SU-DHL-6 (cell line): Measurements from ENCODE around the gene MPEG1.

Experiments
- H2AFZ ChIP-seq: fragments of 200-600 bp; sonication (generic); 2 replicates; pipeline ENCODE4 v1.6.1; 2014; ENCODE audit warnings: low read depth, mild to moderate bottlenecking, moderate library complexity, mixed read lengths, antibody characterized with exemption, low read length; ENCODE audit not compliant: severe bottlenecking
- H3F3A ChIP-seq: fragments of 200-600 bp; shearing (Covaris generic); 2 replicates; pipeline ENCODE4 v1.6.0; 2016; ENCODE audit warnings: antibody characterized with exemption, mild to moderate bottlenecking; ENCODE audit not compliant: insufficient read depth
- H3K27ac ChIP-seq: fragments of 200-600 bp; sonication (generic); 2 replicates; pipeline ENCODE4 v1.5.1; 2016; ENCODE audit warnings: low read depth, mild to moderate bottlenecking, low read length, moderate library complexity, mixed read lengths
- H3K27me3 ChIP-seq: fragments of 200-600 bp; sonication (generic), shearing (Covaris generic); 2 replicates; pipeline ENCODE4 v1.6.0; 2014; ENCODE audit warnings: mild to moderate bottlenecking, low read length
- H3K36me3 ChIP-seq: fragments of 200-600 bp; sonication (generic); 2 replicates; pipeline ENCODE4 v1.6.1; 2014; ENCODE audit warnings: mild to moderate bottlenecking, low read length, mixed read lengths
- H3K4me2 ChIP-seq: fragments of 300-600, 200-600 bp; shearing (Covaris generic), sonication (generic); 2 replicates; pipeline ENCODE4 v1.6.0; 2014; ENCODE audit warnings: low read length, low read depth, mild to moderate bottlenecking; ENCODE audit not compliant: poor library complexity, severe bottlenecking
- H3K4me3 ChIP-seq: fragments of 200-600 bp; sonication (generic); 2 replicates; pipeline ENCODE4 v1.5.1; 2014; ENCODE audit warnings: antibody characterized with exemption, low read length, mild to moderate bottlenecking, mixed read lengths; ENCODE audit not compliant: insufficient read depth, poor library complexity, severe bottlenecking
- H3K79me2 ChIP-seq: fragments of 200-600 bp; sonication (generic); 2 replicates; pipeline ENCODE4 v1.6.1; 2014; ENCODE audit warnings: mild to moderate bottlenecking, low read length, moderate library complexity; ENCODE audit not compliant: insufficient read depth
- H3K9ac ChIP-seq: fragments of 200-600 bp; sonication (generic); 2 replicates; pipeline ENCODE4 v1.7.0; 2014; ENCODE audit warnings: mild to moderate bottlenecking, low read length
- H3K9me2 ChIP-seq: fragments of 200-600 bp; sonication (generic); replicated peaks from 2 replicates; pipeline ENCODE4 v1.6.1; 2014; ENCODE audit warnings: low read length; ENCODE audit not compliant: insufficient read depth
- H3K9me3 ChIP-seq: fragments of 200-600 bp; sonication (generic); 2 replicates; pipeline ENCODE4 v1.6.1; 2014; ENCODE audit warnings: low read length, mixed read lengths; ENCODE audit not compliant: insufficient read depth
- H4K20me1 ChIP-seq: fragments of 200-600 bp; sonication (generic); 2 replicates; pipeline ENCODE4 v1.6.1; 2014; ENCODE audit warnings: low read depth, mild to moderate bottlenecking, antibody characterized with exemption, low read length, moderate library complexity, mixed read lengths
- CTCF ChIP-seq: fragments of 200-600 bp; sonication (generic); IDR thresholded peaks from one replicate; pipeline ENCODE4 v1.5.1; 2017; ENCODE audit warnings: antibody characterized with exemption, mild to moderate bottlenecking, low read length, moderate library complexity; ENCODE audit not compliant: insufficient read depth, poor library complexity, severe bottlenecking
- EZH2phosphoT487 ChIP-seq: fragments of 200-600 bp; sonication (generic), shearing (Covaris generic); conservative IDR thresholded peaks from 2 replicates; pipeline ENCODE4 v1.6.1; 2018; ENCODE audit warnings: mild to moderate bottlenecking, antibody characterized with exemption, low read length, moderate library complexity, mixed read lengths

MPEG1 gene, protein sequence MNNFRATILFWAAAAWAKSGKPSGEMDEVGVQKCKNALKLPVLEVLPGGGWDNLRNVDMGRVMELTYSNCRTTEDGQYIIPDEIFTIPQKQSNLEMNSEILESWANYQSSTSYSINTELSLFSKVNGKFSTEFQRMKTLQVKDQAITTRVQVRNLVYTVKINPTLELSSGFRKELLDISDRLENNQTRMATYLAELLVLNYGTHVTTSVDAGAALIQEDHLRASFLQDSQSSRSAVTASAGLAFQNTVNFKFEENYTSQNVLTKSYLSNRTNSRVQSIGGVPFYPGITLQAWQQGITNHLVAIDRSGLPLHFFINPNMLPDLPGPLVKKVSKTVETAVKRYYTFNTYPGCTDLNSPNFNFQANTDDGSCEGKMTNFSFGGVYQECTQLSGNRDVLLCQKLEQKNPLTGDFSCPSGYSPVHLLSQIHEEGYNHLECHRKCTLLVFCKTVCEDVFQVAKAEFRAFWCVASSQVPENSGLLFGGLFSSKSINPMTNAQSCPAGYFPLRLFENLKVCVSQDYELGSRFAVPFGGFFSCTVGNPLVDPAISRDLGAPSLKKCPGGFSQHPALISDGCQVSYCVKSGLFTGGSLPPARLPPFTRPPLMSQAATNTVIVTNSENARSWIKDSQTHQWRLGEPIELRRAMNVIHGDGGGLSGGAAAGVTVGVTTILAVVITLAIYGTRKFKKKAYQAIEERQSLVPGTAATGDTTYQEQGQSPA

GRCh38 chr11:59212744-59213631 lies at the start of gene MPEG1:
Gene MPEG1 (minus strand): TSS chr11:59212927. CDS start chr11:59212865, 62 bp downstream.
- H3K9me2 ChIP-seq, result no peaks in the 10 kb centered on the region
- TF ChIP-seq EZH2phosphoT487, result no peak
- TF ChIP-seq CTCF, result no peak
- H4K20me1 ChIP-seq, result no peaks in the 10 kb centered on the region
- H3K79me2 ChIP-seq, result no peaks in the 10 kb centered on the region
- H3K27ac ChIP-seq, result peak within 1 kb of the TSS; percentile 17; the same call in 1 of the 2 replicates
- H3F3A ChIP-seq, result 0 out of 2 replicates have a peak, but pooled peaks cover 5% of the 10 kb centered on the region
- H2AFZ ChIP-seq, result no peak within 1 kb of the TSS
- peak within 1 kb of the TSS; percentile 34 for H3K4me2 ChIP-seq
- no peaks in the 10 kb centered on the region for H3K27me3 ChIP-seq
- no peak within 1 kb of the TSS for H3K4me3 ChIP-seq
- no peak within 1 kb of the TSS for H3K9ac ChIP-seq
- H3K9me3 ChIP-seq, result no peaks in the 10 kb centered on the region
- H3K36me3 ChIP-seq, result no peaks in the 10 kb centered on the region

- Histone ChIP-seq H3K79me2 (no peaks in the 10 kb centered on the region), H3K27me3 (no peaks in the 10 kb centered on the region), H3K36me3 (no peaks in the 10 kb centered on the region), H3F3A (peaks cover 35% of the 10 kb centered on the region), H3K9me3 (no peaks in the 10 kb centered on the region), H2AFZ (no peak overlapping the region), H3K27ac (0 out of 2 replicates have a peak overlapping the region, but pooled peaks have one; percentile 99), H3K9me2 (no peaks in the 10 kb centered on the region), H3K4me2 (no peak overlapping the region), H3K9ac (no peak overlapping the region), H3K4me3 (no peak overlapping the region), H4K20me1 (no peaks in the 10 kb centered on the region)
- TF ChIP-seq CTCF, result no peak
- TF ChIP-seq EZH2phosphoT487, result no peak
Measured at GRCh38 chr11:59262177-59262818, 49.6 kb upstream of the MPEG1 start.

DNA sequence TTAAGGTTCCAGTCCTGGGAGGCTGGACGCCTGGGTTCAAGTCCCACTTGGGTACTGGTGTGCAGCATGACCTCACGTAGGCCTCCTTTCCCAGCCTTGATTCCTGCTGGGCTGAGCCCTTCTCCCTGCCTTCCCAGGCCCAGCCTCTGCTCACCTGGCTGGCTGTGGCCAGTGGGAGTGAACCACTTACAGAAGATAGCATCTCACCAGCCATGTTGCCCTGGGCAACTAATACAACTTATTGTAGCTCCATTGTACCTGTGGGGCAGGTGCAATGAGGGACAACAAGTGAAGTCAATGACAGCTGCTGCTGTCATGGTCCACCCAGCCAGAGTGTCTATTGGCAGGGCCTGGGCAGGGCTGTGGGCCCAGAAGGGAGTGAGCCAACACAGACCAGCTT lies 48.4 kb upstream of the MPEG1 start:
- Histone ChIP-seq H3K4me3 (no peak overlapping the region), H3K36me3 (no peaks in the 10 kb centered on the region), H3F3A (peaks cover 28% of the 10 kb centered on the region), H3K27ac (no peak overlapping the region; the same call in 1 of the 2 replicates), H3K9ac (no peak overlapping the region), H2AFZ (no peak overlapping the region), H4K20me1 (no peaks in the 10 kb centered on the region), H3K9me2 (no peaks in the 10 kb centered on the region), H3K4me2 (no peak overlapping the region), H3K27me3 (no peaks in the 10 kb centered on the region), H3K9me3 (no peaks in the 10 kb centered on the region), H3K79me2 (no peaks in the 10 kb centered on the region)
- TF ChIP-seq CTCF (no peak), EZH2phosphoT487 (no peak)
